Mammary epithelial cell (primary cell): ENCODE results near the gene MXD3.

Experiments
- CTCF ChIP-seq, 2 donors: IDR thresholded peaks in 1 of 2; conservative IDR thresholded peaks in 1 of 2; 2 replicates each; pipeline ENCODE4 v1.5.1; 2011 to 2012; ENCODE audit warnings: inconsistent platforms in 2 of 2, low read length in 2 of 2, mild to moderate bottlenecking in 2 of 2, control low read depth in 1 of 2, low read depth in 1 of 2; ENCODE audit not compliant: insufficient read depth in 1 of 2; ENCODE audit errors: extremely low read depth in 1 of 2
- EZH2 ChIP-seq: IDR thresholded peaks from 2 replicates; pipeline ENCODE4 v1.6.1; 2012; ENCODE audit warnings: low read length, inconsistent platforms, borderline replicate concordance

GRCh38 chr5:177320879-177321278, 9.2 kb upstream of the MXD3 start:
- TF ChIP-seq CTCF (conservative IDR thresholded peaks at IDR 0.05 in 1 of 2, IDR thresholded peaks at IDR 0.05 in 1 of 2; ENCODE audit: extremely low read depth in 1 of 2, insufficient read depth in 1 of 2, low read depth in 1 of 2, low read length in 2 of 2) (no peak), EZH2 (no peak)
